SHP77 treated with DMSO at 0.1 percent for 48 hours (cell line): Measurements from ENCODE around the gene AFF1.
"Not testable (repeated sequence)": the region's sequence is repeated elsewhere in the genome, so short reads cannot be mapped to it uniquely, and the experiment has no call there.

ENCODE experiments used
- DNase-seq: peaks from one replicate; lab custom pipeline; 2025; lab: John Stamatoyannopoulos, UW

AFF1 gene

GRCh38 chr4:87012265-87012953 is 77.6 kb downstream of the AFF1 start:
- no peak for DNase-seq

- not testable (repeated sequence) for DNase-seq
Measured at GRCh38 chr4:87012954-87013308, 78.1 kb downstream of the AFF1 start.

- no peak for DNase-seq
Measured at GRCh38 chr4:87014284-87014782, 79.5 kb downstream of the AFF1 start.

- no peak for DNase-seq
Measured at GRCh38 chr4:87015416-87015815, 80.6 kb downstream of the AFF1 start.

GRCh38 chr4:87017580-87018342 is 83.0 kb downstream of the AFF1 start:
- DNase-seq, result no peak

- no peak for DNase-seq
Measured at GRCh38 chr4:87018753-87019152, 83.9 kb downstream of the AFF1 start.

GRCh38 chr4:87019246-87019791 is 84.5 kb downstream of the AFF1 start:
- no peak for DNase-seq

GRCh38 chr4:87019898-87020297 is 85.1 kb downstream of the AFF1 start:
- DNase-seq, result no peak

- DNase-seq, result no peak
Measured at GRCh38 chr4:87024201-87024600, 89.4 kb downstream of the AFF1 start.

- no peak for DNase-seq
Measured at GRCh38 chr4:87025023-87025613, 90.3 kb downstream of the AFF1 start.

- no peak for DNase-seq
Measured at GRCh38 chr4:87025614-87026041, 90.8 kb downstream of the AFF1 start.

- no peak for DNase-seq
Measured at GRCh38 chr4:87026800-87027495, 92.1 kb downstream of the AFF1 start.

- no peak for DNase-seq
Measured at GRCh38 chr4:87029356-87029755, 94.5 kb downstream of the AFF1 start.

- DNase-seq, result no peak
Measured at GRCh38 chr4:87030124-87030523, 95.3 kb downstream of the AFF1 start.

- DNase-seq, result no peak
Measured at GRCh38 chr4:87030755-87031441, 96.1 kb downstream of the AFF1 start.

GRCh38 chr4:87031920-87032319 is 97.1 kb downstream of the AFF1 start:
- DNase-seq, result no peak

- no peak for DNase-seq
Measured at GRCh38 chr4:87032884-87033533, 98.2 kb downstream of the AFF1 start.

GRCh38 chr4:87033902-87034301 is 99.1 kb downstream of the AFF1 start:
- no peak for DNase-seq

- no peak for DNase-seq
Measured at GRCh38 chr4:87034527-87034926, 99.7 kb downstream of the AFF1 start.

- no peak for DNase-seq
Measured at GRCh38 chr4:87035881-87036509, 101.2 kb downstream of the AFF1 start.

GRCh38 chr4:87036713-87037112 is 101.9 kb downstream of the AFF1 start:
- no peak for DNase-seq
